Stimulated activated naive CD4-positive, alpha-beta T cell treated with Interleukin-2 at 50 U/mL for 16 hours (primary cell): ENCODE results near the gene KCNJ9.
A peak's percentile ranks its signal among the peaks of the same experiment; 100 is the strongest.
"Not testable (repeated sequence)": the region's sequence is repeated elsewhere in the genome, so short reads cannot be mapped to it uniquely, and the experiment has no call there.

Experiments
- DNase-seq: peaks from one replicate; lab custom pipeline; 2025; lab: John Stamatoyannopoulos, UW

Gene KCNJ9

GRCh38 chr1:160103658-160104408 is 22.5 kb downstream of the KCNJ9 start:
- no peak for DNase-seq

- no peak for DNase-seq
Observed at GRCh38 chr1:160104486-160104885, 23.1 kb downstream of the KCNJ9 start.

- DNase-seq: no peak
Observed at GRCh38 chr1:160105155-160105554, 23.8 kb downstream of the KCNJ9 start.

- DNase-seq: no peak
Observed at GRCh38 chr1:160107512-160107911, 26.2 kb downstream of the KCNJ9 start.

GRCh38 chr1:160108888-160109662 is 27.7 kb downstream of the KCNJ9 start:
- DNase-seq: peak; percentile 26

DNA sequence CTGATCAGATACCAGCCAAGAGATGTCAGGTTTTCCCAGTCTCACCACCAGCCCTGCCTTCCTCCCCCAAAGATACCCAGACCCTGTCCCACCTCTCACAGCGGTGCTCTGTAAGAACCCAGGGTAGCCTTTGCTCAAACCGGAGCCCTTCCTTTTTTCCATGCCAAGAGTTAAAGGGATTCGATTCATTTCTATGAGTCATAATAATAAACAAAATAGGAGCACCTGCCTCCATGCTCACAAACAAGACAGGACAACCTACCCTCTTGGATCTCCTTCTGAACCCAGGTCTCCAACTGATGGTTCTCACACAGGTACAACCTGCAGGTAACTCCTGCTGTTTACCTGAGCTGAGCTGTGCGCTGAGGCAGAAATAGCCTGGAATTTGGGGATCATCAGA is 28.3 kb downstream of the KCNJ9 start:
- no peak for DNase-seq

GRCh38 chr1:160111462-160111861 is 30.1 kb downstream of the KCNJ9 start:
- DNase-seq: not testable (repeated sequence)

- no peak for DNase-seq
Observed at GRCh38 chr1:160112357-160112756, 31.0 kb downstream of the KCNJ9 start.

- DNase-seq: no peak
Observed at GRCh38 chr1:160113407-160113806, 32.1 kb downstream of the KCNJ9 start.

DNA sequence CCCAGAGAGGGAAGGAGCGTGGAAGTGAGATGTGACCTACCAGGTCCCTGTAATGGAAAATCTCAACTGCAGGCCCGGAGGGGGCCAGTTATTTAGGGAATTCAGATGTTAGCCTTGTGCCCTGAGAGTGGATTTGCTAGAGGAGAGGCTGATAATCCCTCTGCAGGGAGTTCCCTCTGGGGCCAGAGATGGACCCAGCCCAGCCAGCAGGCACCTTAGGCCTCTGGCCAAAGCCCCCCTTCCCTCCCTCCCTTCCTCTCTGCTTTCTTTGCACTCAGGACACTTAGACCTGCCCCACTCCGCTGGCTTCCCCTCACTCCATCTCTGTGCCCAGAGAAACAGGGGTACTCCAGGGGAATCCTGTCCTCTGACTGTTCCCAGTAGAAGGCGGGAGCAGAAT is 32.7 kb downstream of the KCNJ9 start:
- DNase-seq: no peak

DNA sequence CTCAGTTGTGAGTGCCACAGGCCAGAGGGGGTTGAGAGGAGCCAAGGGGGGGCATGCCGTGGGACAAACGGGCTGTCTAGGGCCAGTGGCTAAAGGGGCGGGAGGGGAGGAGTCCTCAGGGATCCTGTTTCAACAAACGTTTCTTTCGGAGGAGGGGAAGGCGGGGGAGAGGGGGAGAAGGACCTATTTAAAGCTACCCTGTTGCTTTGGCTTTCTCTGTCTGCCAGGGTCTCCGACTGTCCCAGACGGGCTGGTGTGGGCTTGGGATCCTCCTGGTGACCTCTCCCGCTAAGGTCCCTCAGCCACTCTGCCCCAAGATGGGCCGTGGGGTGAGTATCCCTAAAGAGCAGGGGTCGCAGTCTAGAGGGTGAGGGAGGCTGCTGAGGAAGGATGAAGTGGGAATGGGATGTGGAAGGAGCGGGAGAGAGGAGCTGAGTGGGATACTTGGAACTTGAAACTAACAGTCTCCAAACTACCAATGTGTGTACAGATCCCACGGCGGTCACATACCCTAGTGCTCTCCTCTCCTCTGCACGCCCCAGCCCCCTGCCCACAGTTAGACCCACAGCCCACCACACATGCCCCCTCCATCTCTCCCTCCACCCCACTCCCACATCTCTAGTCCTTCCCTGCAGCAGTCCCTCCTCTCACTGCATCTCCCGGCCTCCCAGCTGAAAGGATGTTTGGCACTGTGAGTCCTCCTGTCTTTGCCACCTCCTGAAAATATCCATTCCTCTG is 34.4 kb downstream of the KCNJ9 start, which contains the start of gene ATP1A2:
Gene ATP1A2, plus strand, starts transcription at position 215 of the 738 bp plus-strand sequence. Its CDS starts 103 bp downstream, at position 318.
- no peak for DNase-seq

GRCh38 chr1:160116283-160117147 is 35.2 kb downstream of the KCNJ9 start:
- DNase-seq: no peak

- DNase-seq: no peak
Observed at GRCh38 chr1:160117300-160117699, 36.0 kb downstream of the KCNJ9 start.

- no peak for DNase-seq
Observed at GRCh38 chr1:160117709-160118183, 36.4 kb downstream of the KCNJ9 start.

GRCh38 chr1:160118928-160119327 is 37.6 kb downstream of the KCNJ9 start:
- no peak for DNase-seq

DNA sequence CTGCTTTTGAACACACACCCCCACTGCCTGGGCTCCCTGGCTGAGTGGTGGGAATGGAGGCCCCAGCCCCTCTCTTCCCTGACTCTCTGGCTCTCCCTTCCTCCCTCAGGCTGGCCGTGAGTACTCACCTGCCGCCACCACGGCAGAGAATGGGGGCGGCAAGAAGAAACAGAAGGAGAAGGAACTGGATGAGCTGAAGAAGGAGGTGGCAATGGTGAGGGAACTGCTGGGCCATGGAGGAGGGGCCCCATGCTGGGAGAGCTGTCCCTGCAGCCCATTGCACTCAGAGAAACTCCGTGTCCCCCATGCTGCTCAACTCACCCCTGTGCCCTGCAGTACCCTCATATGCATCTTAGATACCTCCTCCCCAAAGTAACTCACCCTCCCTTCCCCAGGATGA is 39.5 kb downstream of the KCNJ9 start:
- no peak for DNase-seq

DNA sequence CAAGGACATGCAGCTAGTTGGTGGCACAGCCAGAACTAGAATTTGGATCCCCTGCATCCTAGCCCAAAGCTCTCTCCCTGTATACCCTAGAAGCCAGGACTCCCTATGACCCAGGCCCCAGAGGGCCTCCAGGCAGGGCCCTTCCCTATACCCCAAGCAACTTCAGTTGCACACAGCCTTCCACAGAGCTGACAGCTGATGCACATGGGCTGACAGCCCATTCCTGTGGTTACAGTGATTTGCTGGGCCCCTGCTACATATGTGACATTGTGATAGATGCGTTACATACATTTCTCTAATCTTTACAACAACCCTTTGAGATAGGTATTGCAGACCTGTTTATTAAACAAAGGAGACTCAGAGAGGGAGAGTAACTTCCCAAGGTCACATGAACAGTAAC is 40.0 kb downstream of the KCNJ9 start:
- DNase-seq: no peak

DNA sequence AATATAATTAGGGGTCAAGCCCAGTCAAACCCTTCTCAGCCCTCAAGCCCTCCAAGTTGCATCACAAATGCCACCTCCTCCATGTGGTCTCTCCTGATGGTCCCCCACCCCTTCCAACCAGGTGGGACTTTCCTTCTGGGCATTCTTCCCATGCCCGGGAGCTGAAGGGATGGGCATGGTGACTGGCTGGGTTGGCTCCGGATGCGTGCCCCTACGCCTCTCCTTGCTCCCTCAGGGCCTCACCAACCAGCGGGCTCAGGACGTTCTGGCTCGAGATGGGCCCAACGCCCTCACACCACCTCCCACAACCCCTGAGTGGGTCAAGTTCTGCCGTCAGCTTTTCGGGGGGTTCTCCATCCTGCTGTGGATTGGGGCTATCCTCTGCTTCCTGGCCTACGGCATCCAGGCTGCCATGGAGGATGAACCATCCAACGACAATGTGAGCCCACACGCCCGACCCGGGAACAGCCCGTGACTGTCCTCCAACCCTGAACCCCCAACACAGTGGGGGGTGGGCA is 41.7 kb downstream of the KCNJ9 start:
- DNase-seq: no peak

- no peak for DNase-seq
Observed at GRCh38 chr1:160123726-160124125, 42.4 kb downstream of the KCNJ9 start.

GRCh38 chr1:160124705-160125478 is 43.6 kb downstream of the KCNJ9 start:
- DNase-seq: no peak
